ENCODE measurements around the gene ACTN4.

DNA sequence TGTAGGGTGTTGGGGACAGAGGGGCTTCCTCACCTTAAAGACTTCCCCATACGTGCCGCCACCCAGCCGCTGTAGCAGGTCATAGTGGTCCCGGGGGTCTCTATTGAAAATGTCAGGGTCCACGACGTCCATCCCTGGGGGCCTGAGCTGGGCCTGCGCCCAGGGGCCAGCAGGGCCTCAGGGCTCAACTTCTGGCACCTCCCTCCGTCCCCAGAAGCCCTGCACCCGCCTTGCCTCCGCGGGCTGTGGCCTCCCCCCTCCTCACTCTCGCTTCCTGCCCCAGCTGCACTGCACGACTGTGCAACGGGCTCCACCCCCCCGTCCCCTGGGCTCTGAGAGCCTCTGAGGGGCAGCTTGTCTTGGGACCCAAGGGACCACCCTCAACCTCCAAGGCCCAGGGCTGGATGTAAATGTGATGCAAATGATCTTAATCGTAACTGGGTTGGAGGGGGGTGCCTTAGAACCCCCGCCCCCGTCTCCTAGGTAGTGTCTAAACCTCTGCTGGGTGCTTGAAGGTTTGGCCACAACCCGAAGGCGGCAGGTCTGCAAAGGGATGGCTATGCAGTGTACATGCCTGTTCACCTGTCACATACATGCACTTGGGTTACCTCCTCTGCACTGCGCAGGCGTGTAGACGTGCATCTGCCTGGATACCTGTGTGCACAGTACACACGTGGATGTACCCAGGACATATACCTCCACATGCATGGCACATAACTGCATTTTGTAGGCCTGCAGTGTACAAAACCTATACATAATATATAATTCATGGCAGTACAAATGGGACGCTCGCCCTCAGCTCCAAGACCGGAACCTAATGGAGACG is 29.5 kb upstream of the ACTN4 start, which contains the start of gene MAP4K1:
- TF ChIP-seq, protein P1, sequence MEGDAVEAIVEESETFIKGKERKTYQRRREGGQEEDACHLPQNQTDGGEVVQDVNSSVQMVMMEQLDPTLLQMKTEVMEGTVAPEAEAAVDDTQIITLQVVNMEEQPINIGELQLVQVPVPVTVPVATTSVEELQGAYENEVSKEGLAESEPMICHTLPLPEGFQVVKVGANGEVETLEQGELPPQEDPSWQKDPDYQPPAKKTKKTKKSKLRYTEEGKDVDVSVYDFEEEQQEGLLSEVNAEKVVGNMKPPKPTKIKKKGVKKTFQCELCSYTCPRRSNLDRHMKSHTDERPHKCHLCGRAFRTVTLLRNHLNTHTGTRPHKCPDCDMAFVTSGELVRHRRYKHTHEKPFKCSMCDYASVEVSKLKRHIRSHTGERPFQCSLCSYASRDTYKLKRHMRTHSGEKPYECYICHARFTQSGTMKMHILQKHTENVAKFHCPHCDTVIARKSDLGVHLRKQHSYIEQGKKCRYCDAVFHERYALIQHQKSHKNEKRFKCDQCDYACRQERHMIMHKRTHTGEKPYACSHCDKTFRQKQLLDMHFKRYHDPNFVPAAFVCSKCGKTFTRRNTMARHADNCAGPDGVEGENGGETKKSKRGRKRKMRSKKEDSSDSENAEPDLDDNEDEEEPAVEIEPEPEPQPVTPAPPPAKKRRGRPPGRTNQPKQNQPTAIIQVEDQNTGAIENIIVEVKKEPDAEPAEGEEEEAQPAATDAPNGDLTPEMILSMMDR (IDR thresholded peaks at IDR 0.05), result no peak
- TF ChIP-seq POLR2A (IDR thresholded peaks at IDR 0.05), result no peak
